WTC11 (cell line): Measurements from ENCODE around the gene CNTNAP2.

Experiments used
- CTCF ChIP-seq: fragments of 200-600 bp; IDR thresholded peaks from 2 replicates; pipeline ENCODE4 v1.8.0; 2022; ENCODE audit warnings: antibody characterized with exemption
- TF ChIP-seq, protein P1 (sequence below): sonication (generic); formaldehyde crosslinking; IDR thresholded peaks from 2 replicates; pipeline ENCODE4 v1.8.1; 2022; ENCODE audit warnings: low read depth, missing genetic modification reagents, borderline replicate concordance
- TF ChIP-seq, protein P2 (sequence below): sonication (generic); formaldehyde crosslinking; IDR thresholded peaks from 2 replicates; pipeline ENCODE4 v1.8.0; 2022; ENCODE audit warnings: mild to moderate bottlenecking, missing genetic modification reagents

GRCh38 chr7:148265896-148266295, 2149.3 kb downstream of the CNTNAP2 start:
- TF ChIP-seq CTCF: no peak
- TF ChIP-seq, protein P1, sequence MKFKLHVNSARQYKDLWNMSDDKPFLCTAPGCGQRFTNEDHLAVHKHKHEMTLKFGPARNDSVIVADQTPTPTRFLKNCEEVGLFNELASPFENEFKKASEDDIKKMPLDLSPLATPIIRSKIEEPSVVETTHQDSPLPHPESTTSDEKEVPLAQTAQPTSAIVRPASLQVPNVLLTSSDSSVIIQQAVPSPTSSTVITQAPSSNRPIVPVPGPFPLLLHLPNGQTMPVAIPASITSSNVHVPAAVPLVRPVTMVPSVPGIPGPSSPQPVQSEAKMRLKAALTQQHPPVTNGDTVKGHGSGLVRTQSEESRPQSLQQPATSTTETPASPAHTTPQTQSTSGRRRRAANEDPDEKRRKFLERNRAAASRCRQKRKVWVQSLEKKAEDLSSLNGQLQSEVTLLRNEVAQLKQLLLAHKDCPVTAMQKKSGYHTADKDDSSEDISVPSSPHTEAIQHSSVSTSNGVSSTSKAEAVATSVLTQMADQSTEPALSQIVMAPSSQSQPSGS (CRISPR knock-in tag): no peak
- TF ChIP-seq, protein P2, sequence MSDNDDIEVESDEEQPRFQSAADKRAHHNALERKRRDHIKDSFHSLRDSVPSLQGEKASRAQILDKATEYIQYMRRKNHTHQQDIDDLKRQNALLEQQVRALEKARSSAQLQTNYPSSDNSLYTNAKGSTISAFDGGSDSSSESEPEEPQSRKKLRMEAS (CRISPR knock-in tag): no peak
